SK-N-DZ (cell line): ENCODE results near the gene INO80B. TPM values are rescaled to one million over a fixed set of nuclear protein-coding genes. Genes with fewer than 3 reads are reported as not detected.
A peak's percentile ranks its signal among the peaks of the same experiment; 100 is the strongest.
"Not testable (repeated sequence)": the region's sequence is repeated elsewhere in the genome, so short reads cannot be mapped to it uniquely, and the experiment has no call there.

ENCODE experiments used
- DNase-seq: peaks from one replicate; pipeline ENCODE4 v3.0.0-alpha.2; 2015; ENCODE audit warnings: low spot score
- polyA plus RNA-seq, 2 experiments: library from polyadenylated mRNA; depleted of rRNA; stranded (reverse); fragments of >200 nt; gene quantifications; 2 replicates each; pipeline ENCODE4 v1.2.3, GENCODE V29; 2014

The INO80B gene
- 13.3 and 24.7 TPM in 2 replicates for polyA plus RNA-seq (2014; cell fraction: cytosol; rRNA removed)
- 47.4 and 67.7 TPM in 2 replicates for polyA plus RNA-seq (2014; cell fraction: nucleus; rRNA removed)

- DNase-seq, result peak; percentile 97
These were observed at the start of gene INO80B for GRCh38 chr2:74454654-74455511. INO80B (plus strand) TSS chr2:74455087; CDS start chr2:74455117, 30 bp downstream.

GRCh38 chr2:74406035-74406434 lies 48.9 kb upstream of the INO80B start:
- DNase-seq, result no peak

- no peak for DNase-seq
These were observed 47.2 kb upstream of the INO80B start for GRCh38 chr2:74407682-74408081.

GRCh38 chr2:74413001-74413698 lies 41.7 kb upstream of the INO80B start:
- no peak for DNase-seq

GRCh38 chr2:74414441-74414840 lies 40.4 kb upstream of the INO80B start:
- no peak for DNase-seq

GRCh38 chr2:74414881-74415761 lies 39.8 kb upstream of the INO80B start:
- no peak for DNase-seq

- no peak for DNase-seq
These were observed 39.0 kb upstream of the INO80B start for GRCh38 chr2:74415762-74416395.

GRCh38 chr2:74416778-74417177 lies 38.1 kb upstream of the INO80B start:
- DNase-seq, result no peak

GRCh38 chr2:74417197-74417596 lies 37.7 kb upstream of the INO80B start:
- DNase-seq, result no peak

- no peak for DNase-seq
These were observed 37.1 kb upstream of the INO80B start for GRCh38 chr2:74417763-74418162.

GRCh38 chr2:74418312-74418711 lies 36.6 kb upstream of the INO80B start:
- DNase-seq, result no peak

GRCh38 chr2:74419345-74419744 lies 35.5 kb upstream of the INO80B start:
- no peak for DNase-seq

- no peak for DNase-seq
These were observed 34.9 kb upstream of the INO80B start for GRCh38 chr2:74420006-74420405.

GRCh38 chr2:74420443-74421103 lies 34.3 kb upstream of the INO80B start:
- DNase-seq, result not testable (repeated sequence)

- peak; percentile 93 for DNase-seq
These were observed 33.5 kb upstream of the INO80B start, which contains the start of the genes C2orf81 and WDR54 for GRCh38 chr2:74421221-74421870. C2orf81 (minus strand) TSS chr2:74421619; CDS start chr2:74421560, 59 bp downstream. WDR54 (plus strand) TSS chr2:74421730; CDS start chr2:74422154, 424 bp downstream.

- no peak for DNase-seq
These were observed 31.4 kb upstream of the INO80B start for GRCh38 chr2:74423231-74424095.

- no peak for DNase-seq
These were observed 30.5 kb upstream of the INO80B start for GRCh38 chr2:74424139-74424992.

GRCh38 chr2:74424995-74425406 lies 29.9 kb upstream of the INO80B start:
- DNase-seq, result no peak
